ENCODE measurements around the gene PP2D1. TPM values are rescaled to one million over a fixed set of nuclear protein-coding genes. Genes with fewer than 3 reads are reported as not detected.
"Not testable (repeated sequence)": the region's sequence is repeated elsewhere in the genome, so short reads cannot be mapped to it uniquely, and the experiment has no call there.

PP2D1 gene
- total and polyA plus RNA-seq, 4 donors = not detected

DNA sequence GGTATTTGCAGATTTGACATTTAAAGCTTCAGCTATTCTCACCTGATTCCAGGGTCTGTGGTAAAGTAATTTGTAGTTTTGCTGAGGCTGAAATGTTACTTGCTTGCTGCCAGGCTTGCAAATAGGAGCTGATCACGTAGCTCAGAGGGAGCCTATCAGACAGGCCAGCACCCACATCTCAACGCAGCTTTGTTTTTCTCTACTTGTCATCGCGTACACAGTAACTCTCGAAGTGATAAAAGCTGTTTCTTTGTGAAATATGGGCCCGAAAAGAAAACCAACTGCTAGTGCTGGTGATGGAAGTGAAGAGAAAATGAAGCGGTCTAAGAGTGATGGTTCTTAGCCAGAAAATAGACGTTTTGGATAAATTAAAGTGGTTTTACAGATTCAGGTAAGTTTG lies 41.7 kb downstream of the PP2D1 start:
- no peak for ATAC-seq (ENCODE audit: low FRiP score)

DNA sequence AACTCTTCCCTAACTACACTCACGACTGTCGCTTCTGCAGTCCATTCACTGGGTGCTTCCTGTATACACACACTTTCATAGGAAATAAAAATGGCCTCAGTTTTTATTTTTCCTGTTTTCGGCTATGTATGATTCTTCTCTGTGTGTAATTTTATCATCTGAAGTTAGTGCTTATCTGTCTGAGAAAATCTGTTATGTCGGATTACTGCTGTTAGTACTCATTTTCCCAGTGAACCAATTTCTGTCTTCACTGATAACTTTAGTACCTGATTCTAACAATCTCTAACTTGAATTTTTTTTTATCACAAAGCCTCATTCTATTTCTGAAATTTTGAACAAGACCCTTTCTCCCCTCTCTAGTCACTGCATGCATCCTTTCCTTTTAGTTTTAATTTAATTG lies 44.3 kb downstream of the PP2D1 start:
- no peak overlapping the region for H3K4me3 ChIP-seq (ENCODE audit: low read length in 2 of 2)
- intact Hi-C loops (cut with DNase I) = no loop called here
- no peak for ATAC-seq (ENCODE audit: low FRiP score)
- H3K9me3 ChIP-seq (ENCODE audit: control insufficient read depth, low read length) = no peaks in the 10 kb centered on the region
- DNase-seq = no peak
- 76 to 79% methylated on average over 4 of the region's 4 CpGs for WGBS, 2 donors
- peaks cover 0 to 2% of the 10 kb centered on the region in 2 donors for H3K4me1 ChIP-seq (ENCODE audit: control insufficient read depth in 1 of 2, insufficient read depth in 2 of 2, low read length in 2 of 2)
- no peak overlapping the region for H3K27ac ChIP-seq (ENCODE audit: low read depth in 1 of 2, low read length in 2 of 2)
- H3K27me3 ChIP-seq (ENCODE audit: control insufficient read depth in 1 of 2, insufficient read depth in 2 of 2, low read length in 1 of 2) = no peaks in the 10 kb centered on the region
- no peaks in the 10 kb centered on the region for H3K36me3 ChIP-seq (ENCODE audit: control insufficient read depth in 1 of 2, insufficient read depth in 2 of 2, low read length in 1 of 2)

More for the DNA sequence above, 41.7 kb downstream of the PP2D1 start:
- peaks cover 0 to 2% of the 10 kb centered on the region in 2 donors for H3K4me1 ChIP-seq (ENCODE audit: control insufficient read depth in 1 of 2, insufficient read depth in 2 of 2, low read length in 2 of 2)
- 64 to 69% methylated on average over 8 of the region's 8 CpGs for WGBS, 2 donors
- no peak overlapping the region for H3K4me3 ChIP-seq (ENCODE audit: low read length in 2 of 2)
- no peak for DNase-seq
- H3K36me3 ChIP-seq (ENCODE audit: control insufficient read depth in 1 of 2, insufficient read depth in 2 of 2, low read length in 1 of 2) = no peaks in the 10 kb centered on the region
- H3K9me3 ChIP-seq (ENCODE audit: control insufficient read depth, low read length) = no peaks in the 10 kb centered on the region
- no peak overlapping the region for H3K27ac ChIP-seq (ENCODE audit: low read depth in 1 of 2, low read length in 2 of 2)
- intact Hi-C loops (cut with DNase I) = no loop called here
- H3K27me3 ChIP-seq (ENCODE audit: control insufficient read depth in 1 of 2, insufficient read depth in 2 of 2, low read length in 1 of 2) = no peaks in the 10 kb centered on the region

GRCh38 chr3:19967208-19967607 lies 44.9 kb downstream of the PP2D1 start:
- intact Hi-C loops (cut with DNase I) = no loop called here
- Histone ChIP-seq H3K36me3 (ENCODE audit: control insufficient read depth in 1 of 2, insufficient read depth in 2 of 2, low read length in 1 of 2) (no peaks in the 10 kb centered on the region), H3K4me3 (ENCODE audit: low read length in 2 of 2) (no peak overlapping the region), H3K4me1 (ENCODE audit: control insufficient read depth in 1 of 2, insufficient read depth in 2 of 2, low read length in 2 of 2) (peaks cover 0 to 2% of the 10 kb centered on the region in 2 donors), H3K27ac (ENCODE audit: low read depth in 1 of 2, low read length in 2 of 2) (no peak overlapping the region), H3K9me3 (ENCODE audit: control insufficient read depth, low read length) (no peaks in the 10 kb centered on the region), H3K27me3 (ENCODE audit: control insufficient read depth in 1 of 2, insufficient read depth in 2 of 2, low read length in 1 of 2) (no peaks in the 10 kb centered on the region)
- DNase-seq = no peak
- 92% methylated on average over 6 of the region's 6 CpGs for WGBS, 2 donors
- ATAC-seq (ENCODE audit: low FRiP score) = no peak

GRCh38 chr3:19961960-19962359 lies 50.1 kb downstream of the PP2D1 start:
- intact Hi-C loops (cut with DNase I) = no loop called here
- peaks cover 0 to 4% of the 10 kb centered on the region in 2 donors for H3K4me1 ChIP-seq (ENCODE audit: control insufficient read depth in 1 of 2, insufficient read depth in 2 of 2, low read length in 2 of 2)
- H3K4me3 ChIP-seq (ENCODE audit: low read length in 2 of 2) = no peak overlapping the region
- H3K27ac ChIP-seq (ENCODE audit: low read depth in 1 of 2, low read length in 2 of 2) = no peak overlapping the region
- H3K36me3 ChIP-seq (ENCODE audit: control insufficient read depth in 1 of 2, insufficient read depth in 2 of 2, low read length in 1 of 2) = no peaks in the 10 kb centered on the region
- ATAC-seq (ENCODE audit: low FRiP score) = no peak
- H3K27me3 ChIP-seq (ENCODE audit: control insufficient read depth in 1 of 2, insufficient read depth in 2 of 2, low read length in 1 of 2) = no peaks in the 10 kb centered on the region
- no peak for DNase-seq
- WGBS, 2 donors = 95 to 98% methylated on average over 4 of the region's 4 CpGs
- H3K9me3 ChIP-seq (ENCODE audit: control insufficient read depth, low read length) = no peaks in the 10 kb centered on the region

- Histone ChIP-seq H3K27ac (ENCODE audit: low read depth in 1 of 2, low read length in 2 of 2) (no peak overlapping the region), H3K4me3 (ENCODE audit: low read length in 2 of 2) (no peak overlapping the region), H3K36me3 (ENCODE audit: control insufficient read depth in 1 of 2, insufficient read depth in 2 of 2, low read length in 1 of 2) (peaks cover 0 to 2% of the 10 kb centered on the region in 2 donors), H3K4me1 (ENCODE audit: control insufficient read depth in 1 of 2, insufficient read depth in 2 of 2, low read length in 2 of 2) (peaks cover 0 to 2% of the 10 kb centered on the region in 2 donors), H3K27me3 (ENCODE audit: control insufficient read depth in 1 of 2, insufficient read depth in 2 of 2, low read length in 1 of 2) (no peaks in the 10 kb centered on the region), H3K9me3 (ENCODE audit: control insufficient read depth, low read length) (no peaks in the 10 kb centered on the region)
- DNase-seq = no peak
- intact Hi-C loops (cut with DNase I) = no loop called here
- 71 to 75% methylated on average over 4 of the region's 4 CpGs for WGBS, 2 donors
- no peak for ATAC-seq (ENCODE audit: low FRiP score)
Observed at GRCh38 chr3:19960696-19961095, 51.4 kb downstream of the PP2D1 start.

GRCh38 chr3:19959505-19959904 lies 52.6 kb downstream of the PP2D1 start:
- DNase-seq (no peak), ATAC-seq (ENCODE audit: low FRiP score) (no peak)
- Histone ChIP-seq H3K27me3 (ENCODE audit: control insufficient read depth in 1 of 2, insufficient read depth in 2 of 2, low read length in 1 of 2) (no peaks in the 10 kb centered on the region), H3K36me3 (ENCODE audit: control insufficient read depth in 1 of 2, insufficient read depth in 2 of 2, low read length in 1 of 2) (peaks cover 0 to 2% of the 10 kb centered on the region in 2 donors), H3K9me3 (ENCODE audit: control insufficient read depth, low read length) (no peaks in the 10 kb centered on the region), H3K4me1 (ENCODE audit: control insufficient read depth in 1 of 2, insufficient read depth in 2 of 2, low read length in 2 of 2) (peaks cover 2 to 3% of the 10 kb centered on the region in 2 donors), H3K4me3 (ENCODE audit: low read length in 2 of 2) (no peak overlapping the region), H3K27ac (ENCODE audit: low read depth in 1 of 2, low read length in 2 of 2) (no peak overlapping the region)
- intact Hi-C loops (cut with DNase I) = no loop called here
- 65 to 67% methylated on average over 4 of the region's 4 CpGs for WGBS, 2 donors

DNA sequence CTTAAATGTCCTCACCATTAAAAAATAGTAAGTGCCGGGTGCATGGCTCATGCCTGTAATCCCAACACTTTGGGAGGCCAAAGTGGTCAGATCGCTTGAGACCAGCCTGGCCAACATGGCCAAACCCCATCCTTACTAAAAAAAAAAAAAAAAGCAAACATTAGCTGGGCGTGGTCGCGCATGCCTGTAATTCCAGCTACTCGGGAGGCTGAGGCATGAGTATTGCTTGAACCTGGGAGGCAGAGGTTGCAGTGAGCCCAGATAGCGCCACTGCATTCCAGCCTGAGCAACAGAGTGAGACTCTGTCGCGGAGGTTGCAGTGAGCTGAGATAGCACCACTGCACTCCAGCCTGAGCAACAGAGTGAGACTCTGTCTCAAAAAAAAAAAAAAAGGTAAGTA lies 54.7 kb downstream of the PP2D1 start:
- H3K4me1 ChIP-seq (ENCODE audit: control insufficient read depth in 1 of 2, insufficient read depth in 2 of 2, low read length in 2 of 2); H3K27ac ChIP-seq (ENCODE audit: low read depth in 1 of 2, low read length in 2 of 2); H3K9me3 ChIP-seq (ENCODE audit: control insufficient read depth, low read length); H3K27me3 ChIP-seq (ENCODE audit: control insufficient read depth in 1 of 2, insufficient read depth in 2 of 2, low read length in 1 of 2); ATAC-seq (ENCODE audit: low FRiP score); H3K4me3 ChIP-seq (ENCODE audit: low read length in 2 of 2); H3K36me3 ChIP-seq (ENCODE audit: control insufficient read depth in 1 of 2, insufficient read depth in 2 of 2, low read length in 1 of 2); intact Hi-C loops (cut with DNase I); DNase-seq: not testable (repeated sequence)
- 86 to 87% methylated on average over 9 of the region's 9 CpGs for WGBS, 2 donors

DNA sequence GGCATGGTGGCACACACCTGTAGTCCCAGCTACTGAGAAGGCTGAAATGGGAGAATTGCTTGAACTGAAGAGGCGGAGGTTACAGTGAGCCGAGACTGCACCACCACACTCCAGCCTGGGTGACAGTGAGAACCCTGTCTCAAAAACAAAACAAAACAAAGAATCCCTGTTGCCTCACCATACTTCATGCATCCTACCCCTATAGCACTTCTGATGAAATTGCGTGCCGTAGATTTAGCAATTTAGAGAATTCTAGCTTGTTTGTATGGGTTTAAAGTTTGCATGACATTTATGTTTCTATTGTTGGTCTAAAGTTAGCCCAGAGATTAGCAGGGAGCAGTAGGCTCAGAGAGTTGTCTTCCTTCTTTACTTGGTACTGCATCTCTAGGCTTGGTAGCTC lies 57.4 kb downstream of the PP2D1 start:
- H3K4me3 ChIP-seq (ENCODE audit: low read length in 2 of 2) = no peak overlapping the region
- H3K4me1 ChIP-seq (ENCODE audit: control insufficient read depth in 1 of 2, insufficient read depth in 2 of 2, low read length in 2 of 2) = peaks cover 2 to 7% of the 10 kb centered on the region in 2 donors
- DNase-seq (no peak), ATAC-seq (ENCODE audit: low FRiP score) (no peak)
- H3K9me3 ChIP-seq (ENCODE audit: control insufficient read depth, low read length) = no peaks in the 10 kb centered on the region
- H3K27ac ChIP-seq (ENCODE audit: low read depth in 1 of 2, low read length in 2 of 2) = no peak overlapping the region
- intact Hi-C loops (cut with DNase I) = no loop called here
- H3K27me3 ChIP-seq (ENCODE audit: control insufficient read depth in 1 of 2, insufficient read depth in 2 of 2, low read length in 1 of 2) = no peaks in the 10 kb centered on the region
- H3K36me3 ChIP-seq (ENCODE audit: control insufficient read depth in 1 of 2, insufficient read depth in 2 of 2, low read length in 1 of 2) = peaks cover 2 to 7% of the 10 kb centered on the region in 2 donors
- WGBS, 2 donors = 90 to 96% methylated on average over 4 of the region's 4 CpGs

DNA sequence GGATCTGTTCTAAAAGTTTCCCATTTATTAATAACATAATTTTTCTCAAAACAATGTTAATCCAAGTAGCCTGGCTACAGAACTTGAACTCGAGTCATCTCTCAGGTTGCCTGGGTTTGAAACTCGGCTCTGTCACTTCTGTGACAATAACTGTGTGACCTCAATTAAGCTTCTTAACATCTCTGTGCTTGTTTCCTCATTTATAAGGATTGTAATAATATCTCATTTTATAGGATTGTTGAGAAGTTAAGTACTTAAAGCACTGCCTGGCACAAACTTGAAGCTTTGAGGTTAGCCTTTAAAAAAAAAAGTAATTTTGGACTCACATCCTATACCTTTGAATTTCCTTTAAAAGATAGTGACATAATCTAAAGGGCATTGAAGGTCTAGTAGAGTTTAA lies 61.7 kb downstream of the PP2D1 start:
- Histone ChIP-seq H3K36me3 (ENCODE audit: control insufficient read depth in 1 of 2, insufficient read depth in 2 of 2, low read length in 1 of 2) (peaks cover 0 to 7% of the 10 kb centered on the region in 2 donors), H3K27ac (ENCODE audit: low read depth in 1 of 2, low read length in 2 of 2) (no peak overlapping the region)
- 70 to 75% methylated on average over 2 of the region's 2 CpGs for WGBS, 2 donors

More for the DNA sequence above, 61.7 kb downstream of the PP2D1 start:
- Histone ChIP-seq H3K4me3 (ENCODE audit: low read length in 2 of 2) (no peak overlapping the region), H3K27me3 (ENCODE audit: control insufficient read depth in 1 of 2, insufficient read depth in 2 of 2, low read length in 1 of 2) (no peaks in the 10 kb centered on the region), H3K9me3 (ENCODE audit: control insufficient read depth, low read length) (no peaks in the 10 kb centered on the region), H3K4me1 (ENCODE audit: control insufficient read depth in 1 of 2, insufficient read depth in 2 of 2, low read length in 2 of 2) (peaks cover 2 to 7% of the 10 kb centered on the region in 2 donors)
- ATAC-seq (ENCODE audit: low FRiP score) = no peak
- DNase-seq = no peak
- intact Hi-C loops (cut with DNase I) = no loop called here
